Measurements from ENCODE around the gene MYBPC1.

- TF ChIP-seq CTCF (IDR thresholded peaks at IDR 0.05) (no peak), ZFX (IDR thresholded peaks at IDR 0.05; ENCODE audit: borderline replicate concordance) (no peak)
These were observed 137.5 kb downstream of the MYBPC1 start for GRCh38 chr12:101732318-101732717.
